GM18868 (cell line): Measurements from ENCODE around the gene TMEM37.

Experiments
- ATAC-seq: cut with Tn5 transposase; IDR thresholded peaks from one replicate; pipeline ENCODE4 v1.9.1; 2021; ENCODE audit warnings: mild to moderate bottlenecking, moderate library complexity; ENCODE audit not compliant: unreplicated experiment

Gene TMEM37

DNA sequence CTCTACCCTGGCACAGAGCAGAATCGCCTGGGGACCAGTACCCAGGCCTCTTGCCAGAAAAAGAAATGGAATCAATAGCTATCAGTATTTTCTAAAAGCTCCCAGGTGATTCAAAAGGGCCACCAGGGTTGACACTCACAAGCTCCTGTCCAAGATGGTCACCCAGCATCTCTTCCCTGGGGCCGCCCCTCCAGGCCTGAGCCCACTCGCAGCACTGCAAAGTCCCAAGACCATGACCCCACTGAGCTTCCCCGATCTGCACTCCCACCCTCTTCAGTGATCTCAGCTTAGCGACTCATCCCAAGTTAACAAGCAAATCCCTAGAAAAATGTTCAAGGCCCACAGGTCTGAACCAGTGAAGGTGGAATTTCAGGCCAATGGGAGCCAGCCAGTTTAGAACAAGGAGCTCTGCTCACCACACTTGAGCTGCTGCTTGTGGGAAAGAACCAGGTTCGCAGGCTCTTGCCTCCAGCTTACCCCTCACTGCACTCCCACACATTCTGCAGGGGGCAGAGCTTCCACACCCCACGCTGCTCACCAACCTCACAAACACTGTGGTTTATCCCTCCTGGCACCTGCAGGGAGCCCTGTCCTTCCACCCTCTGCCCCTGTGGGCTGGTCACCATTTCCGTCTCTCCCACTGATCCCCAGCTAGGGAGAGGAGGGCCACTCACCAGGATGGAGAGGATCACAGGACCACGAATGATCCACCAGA is 19.8 kb downstream of the TMEM37 start:
- ATAC-seq = no peak

GRCh38 chr2:119453972-119454593 is 22.4 kb downstream of the TMEM37 start:
- no peak for ATAC-seq

- ATAC-seq = no peak
These were observed 23.5 kb downstream of the TMEM37 start for GRCh38 chr2:119455066-119455718.

DNA sequence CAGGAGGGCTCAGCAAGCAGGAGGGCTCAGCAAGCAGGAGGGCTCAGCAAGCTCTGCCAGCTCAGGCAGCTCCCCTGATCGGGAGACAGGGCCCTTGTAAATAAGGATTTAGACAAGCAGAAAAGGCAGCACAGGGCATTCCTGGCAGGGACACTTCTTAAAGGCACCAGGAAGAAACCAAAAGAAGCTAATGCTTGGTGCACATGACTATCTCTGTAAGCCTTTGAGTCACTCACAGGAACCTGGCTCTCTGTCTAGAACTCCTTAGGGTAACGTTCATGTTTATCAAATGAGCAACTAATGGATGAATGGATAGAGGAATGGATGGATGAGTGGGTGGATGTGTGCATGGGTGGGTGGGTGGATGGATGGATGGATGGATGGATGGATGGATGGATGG is 28.4 kb downstream of the TMEM37 start:
- ATAC-seq = no peak

DNA sequence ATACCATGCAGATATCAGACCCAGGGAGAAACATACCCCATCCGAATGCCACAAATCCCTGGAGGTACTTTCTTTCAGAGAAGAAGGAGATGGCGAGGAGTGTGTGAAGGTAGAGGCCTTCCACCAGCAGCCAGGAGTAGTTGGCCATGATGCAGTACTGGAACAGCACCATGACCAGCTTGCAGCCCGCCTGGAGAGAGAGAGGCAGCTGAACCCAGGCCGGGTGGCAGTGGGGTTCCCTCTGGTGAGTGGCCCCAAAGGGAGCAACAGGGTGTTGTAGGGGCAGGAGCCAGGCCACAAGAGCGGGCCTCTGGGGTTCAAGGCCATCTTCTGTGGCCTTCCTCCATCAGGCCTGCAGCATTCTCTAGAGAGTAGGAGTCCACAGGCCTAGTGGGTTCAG is 30.2 kb downstream of the TMEM37 start:
- ATAC-seq = no peak

GRCh38 chr2:119462574-119462973 is 30.9 kb downstream of the TMEM37 start:
- no peak for ATAC-seq

- no peak for ATAC-seq
These were observed 31.5 kb downstream of the TMEM37 start for GRCh38 chr2:119463136-119463535.

- no peak for ATAC-seq
These were observed 32.3 kb downstream of the TMEM37 start for GRCh38 chr2:119463990-119464389.

DNA sequence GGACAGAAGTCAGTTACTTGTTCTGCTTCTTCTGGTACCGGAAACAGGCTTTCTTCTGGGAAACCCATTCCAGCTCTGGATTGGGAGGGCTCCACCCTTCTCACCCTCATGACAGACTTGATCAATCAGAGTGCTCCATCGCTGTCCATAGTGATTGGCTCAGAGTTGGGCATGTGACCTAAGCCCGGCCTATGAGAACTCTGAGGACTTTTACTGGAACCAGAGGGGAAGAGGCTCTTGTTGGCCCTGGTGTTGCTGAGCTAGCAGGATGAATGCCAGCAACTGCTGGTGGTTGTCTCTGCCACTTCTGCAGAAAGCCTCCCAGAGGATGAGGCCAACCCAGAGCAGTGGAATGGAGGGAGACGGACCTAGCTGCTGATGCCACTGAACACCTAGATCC is 33.3 kb downstream of the TMEM37 start:
- no peak for ATAC-seq

DNA sequence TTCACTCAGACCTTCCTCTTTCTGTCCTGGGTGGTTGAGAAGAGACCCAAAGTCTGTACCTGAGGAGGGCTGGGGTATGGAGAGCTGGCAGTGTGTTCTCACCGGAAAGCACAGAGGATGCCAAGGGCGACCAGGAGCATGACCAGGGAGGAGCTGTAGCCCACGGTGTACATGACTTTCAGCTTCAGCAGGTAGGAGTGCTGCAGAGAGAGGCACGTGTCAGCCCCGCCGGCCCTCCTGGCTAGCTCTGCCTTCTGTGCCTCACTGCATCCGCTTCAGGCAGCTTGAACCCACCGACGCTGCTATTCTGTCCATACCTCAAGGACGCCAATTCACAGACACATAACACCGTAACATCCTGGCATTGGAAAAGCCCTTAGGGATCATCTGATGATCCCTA is 34.0 kb downstream of the TMEM37 start:
- no peak for ATAC-seq

DNA sequence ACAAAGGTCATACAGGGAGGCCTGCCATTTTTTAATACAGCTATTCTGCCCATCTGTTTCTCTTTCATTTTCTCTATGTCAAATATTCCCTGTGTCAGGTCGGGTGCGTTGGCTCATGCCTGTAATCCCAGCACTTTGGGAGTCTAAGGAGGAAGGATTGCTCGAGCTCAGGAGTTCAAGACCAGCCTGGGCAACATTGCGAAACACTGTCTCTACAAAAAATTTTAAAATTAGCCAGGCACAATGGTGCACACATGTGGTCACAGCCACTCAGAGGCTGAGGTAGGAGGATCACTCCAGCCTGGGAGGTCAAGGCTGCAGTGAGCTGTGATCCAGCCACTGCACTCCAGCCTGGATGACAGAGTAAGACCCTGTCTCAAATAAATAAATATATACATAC is 34.7 kb downstream of the TMEM37 start:
- no peak for ATAC-seq

GRCh38 chr2:119468154-119468955 is 36.7 kb downstream of the TMEM37 start:
- peak; percentile 48 for ATAC-seq

DNA sequence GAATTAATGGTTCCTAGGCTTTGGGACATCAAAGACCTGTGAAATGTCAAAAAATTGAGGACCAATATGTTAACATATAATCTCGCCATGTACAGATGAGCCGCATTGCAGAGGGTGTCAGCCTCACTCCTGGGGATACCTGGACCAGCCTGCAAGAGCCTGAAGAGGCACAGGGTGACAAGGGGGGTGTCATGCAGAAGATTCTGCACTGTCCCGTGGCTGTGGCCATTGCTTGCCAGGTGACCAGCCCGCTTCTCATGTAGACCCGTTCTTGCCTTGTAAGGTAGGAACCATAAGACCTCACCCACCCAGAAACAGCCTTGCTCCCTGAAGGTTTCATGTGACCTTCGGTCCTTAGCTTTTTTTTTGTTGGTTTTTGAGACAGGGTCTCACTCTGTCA is 37.5 kb downstream of the TMEM37 start:
- ATAC-seq = no peak

GRCh38 chr2:119469661-119470297 is 38.1 kb downstream of the TMEM37 start:
- no peak for ATAC-seq

DNA sequence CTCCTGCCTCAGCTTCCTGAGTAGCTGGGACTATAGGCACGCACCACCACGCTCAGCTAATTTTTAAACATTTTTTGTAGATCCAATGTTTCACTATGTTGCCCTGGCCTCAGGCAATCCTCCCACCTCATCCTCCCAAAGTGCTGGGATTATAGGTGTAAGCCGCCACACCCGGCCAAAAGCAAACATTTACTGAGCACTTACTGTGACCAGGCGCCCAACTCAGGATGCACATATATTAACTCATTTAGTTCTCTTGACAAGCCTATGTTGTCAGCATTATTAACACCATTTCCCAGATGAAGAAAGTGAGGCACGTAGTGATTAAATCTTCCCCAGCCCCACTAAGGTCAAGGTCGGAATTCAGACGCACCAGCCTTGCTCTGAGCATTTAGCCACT is 41.1 kb downstream of the TMEM37 start:
- no peak for ATAC-seq

DNA sequence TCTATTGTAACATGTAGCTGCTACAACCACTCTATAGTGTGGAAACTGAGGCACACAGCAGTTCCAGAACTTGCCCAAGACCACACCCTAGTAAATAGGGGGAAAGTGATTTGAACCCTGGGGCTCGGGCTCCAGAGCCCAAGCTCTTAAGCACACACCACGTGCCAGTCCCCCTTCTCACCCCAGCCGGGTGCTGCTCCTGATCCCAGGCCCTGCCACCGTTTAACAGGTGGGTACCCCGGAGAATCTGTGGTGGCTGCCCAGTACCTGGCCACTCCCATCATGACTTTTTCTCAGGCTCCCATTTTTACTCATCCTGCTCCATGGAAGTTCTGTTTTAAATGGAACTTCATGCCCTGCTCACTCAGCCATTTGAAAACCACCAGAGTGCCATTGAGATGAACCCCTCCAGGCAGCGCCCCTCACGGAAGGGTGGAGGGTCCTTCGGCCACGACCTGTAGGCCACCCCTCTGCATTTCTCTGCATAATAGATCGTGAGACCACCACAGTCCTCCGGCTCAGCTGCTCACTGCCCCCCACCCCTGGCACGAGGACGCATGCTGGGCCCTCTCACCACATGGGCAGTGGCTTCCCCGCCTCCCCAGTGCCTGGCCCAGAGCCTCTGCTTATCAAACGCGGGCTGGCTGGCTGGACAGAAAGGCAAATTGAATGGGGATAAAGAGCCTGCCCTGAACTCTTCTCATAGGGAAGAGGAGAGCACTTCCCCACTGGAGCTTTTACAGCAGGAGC is 42.1 kb downstream of the TMEM37 start:
- ATAC-seq = no peak

DNA sequence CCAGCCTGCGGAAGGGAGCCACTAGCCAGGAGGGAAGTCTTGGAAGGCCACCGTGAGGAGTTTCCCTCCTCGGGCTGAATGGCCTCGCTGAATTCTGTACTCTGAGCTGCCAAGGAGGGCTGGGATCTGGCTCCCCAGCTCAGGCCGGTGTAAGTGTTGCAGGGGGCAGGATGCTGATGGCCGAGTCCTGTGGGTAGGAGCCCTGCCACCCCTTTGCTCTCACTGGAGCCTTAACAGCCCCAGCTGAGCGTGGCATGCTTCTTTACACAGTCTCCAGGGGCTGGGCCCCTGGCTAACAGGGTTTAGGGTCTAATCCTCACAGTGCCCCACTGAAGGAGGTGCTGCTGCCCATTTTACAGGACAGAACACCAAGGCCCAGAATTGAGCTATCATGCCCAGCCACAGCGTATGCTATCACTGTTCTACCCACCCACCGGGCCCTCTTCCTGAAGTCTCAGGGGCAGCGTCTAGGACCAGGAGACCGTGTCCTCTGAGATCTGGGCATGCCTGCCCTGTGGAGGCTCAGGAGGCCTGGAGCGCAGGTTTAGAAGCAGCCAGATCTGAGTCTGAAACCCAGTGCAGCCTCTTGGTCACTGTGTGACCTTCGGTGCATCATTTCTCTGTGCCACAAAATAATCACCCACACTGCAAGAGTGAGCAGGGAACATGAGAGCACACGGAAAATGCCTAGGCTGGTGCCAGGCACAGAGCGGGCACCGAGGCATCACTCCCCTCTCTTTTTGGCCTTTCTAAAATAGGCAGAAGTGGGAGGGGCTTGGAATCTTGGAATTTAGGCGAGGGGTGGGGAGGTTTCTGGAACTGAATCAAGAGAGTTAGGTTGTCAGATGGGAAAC is 42.9 kb downstream of the TMEM37 start:
- no peak for ATAC-seq

GRCh38 chr2:119475225-119475856 is 43.7 kb downstream of the TMEM37 start:
- ATAC-seq = no peak

DNA sequence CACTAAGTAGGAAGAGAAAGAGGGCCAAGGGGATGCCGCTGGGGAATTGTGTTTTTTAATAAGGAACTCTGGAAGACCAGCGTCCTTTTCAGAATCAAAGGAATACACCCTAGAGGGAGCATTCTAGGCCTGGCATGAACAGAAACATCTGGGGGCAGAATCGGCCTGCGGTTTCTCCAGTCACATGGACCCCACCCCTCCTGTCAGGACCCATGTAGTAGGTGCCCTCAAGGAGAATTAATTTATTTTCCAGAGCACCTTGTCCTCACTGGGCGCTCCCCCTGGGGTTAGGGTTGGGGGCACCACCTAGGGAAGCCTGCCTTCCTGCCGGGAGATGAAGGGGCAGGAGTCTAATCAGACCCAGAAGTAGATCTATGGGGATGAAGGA is 44.2 kb downstream of the TMEM37 start:
- no peak for ATAC-seq
